Activated CD4-positive, alpha-beta memory T cell treated with anti-CD3 and anti-CD28 coated beads, Interleukin-2, amount 10 ng/mL, durations not matched to agents 7 days and 5 days (primary cell): ENCODE data around the gene GNG11. TPM values are rescaled to one million over a fixed set of nuclear protein-coding genes. Genes with fewer than 3 reads are reported as not detected.
"Not testable (repeated sequence)": the region's sequence is repeated elsewhere in the genome, so short reads cannot be mapped to it uniquely, and the experiment has no call there.

Source experiments
- CTCF ChIA-PET: fragments of 350-600 bp; sonication (Branson Sonifier 250); formaldehyde crosslinking; loops from one replicate; lab custom pipeline; 2021; ENCODE audit warnings: antibody characterized with exemption, inconsistent platforms; lab: Charles Lee
- POLR2A ChIA-PET: fragments of 350-600 bp; sonication (Branson Sonifier 250); formaldehyde crosslinking; loops from one replicate; lab custom pipeline; 2021; ENCODE audit warnings: antibody characterized with exemption; lab: Charles Lee
- DNase-seq: peaks from one replicate; pipeline ENCODE4 v3.0.0-alpha.2; 2020
- H3K27ac Mint-ChIP-seq: one replicate; pipeline ENCODE4 v1.8.0; 2021; ENCODE audit warnings: mild to moderate bottlenecking, mixed read lengths
- H3K27me3 Mint-ChIP-seq: one replicate; pipeline ENCODE4 v1.8.0; 2021; ENCODE audit warnings: mixed read lengths
- H3K36me3 Mint-ChIP-seq: one replicate; pipeline ENCODE4 v1.8.0; 2021; ENCODE audit warnings: low read depth, mixed read lengths
- H3K4me1 Mint-ChIP-seq: one replicate; pipeline ENCODE4 v1.8.0; 2021; ENCODE audit warnings: mixed read lengths
- H3K4me3 Mint-ChIP-seq: one replicate; pipeline ENCODE4 v1.8.0; 2021; ENCODE audit warnings: mild to moderate bottlenecking, mixed read lengths
- H3K9me3 Mint-ChIP-seq: one replicate; pipeline ENCODE4 v1.8.0; 2021; ENCODE audit warnings: mixed read lengths
- total RNA-seq, 2 experiments: library from RNA; stranded (reverse); gene quantifications; one replicate each; pipeline ENCODE4 v1.2.3, GENCODE V29; 2021

The GNG11 gene
- total RNA-seq, 2 experiments from 2014 or later = not detected

- H3K4me3 Mint-ChIP-seq, H3K9me3 Mint-ChIP-seq, POLR2A ChIA-PET, H3K27ac Mint-ChIP-seq, H3K4me1 Mint-ChIP-seq, H3K36me3 Mint-ChIP-seq, CTCF ChIA-PET, DNase-seq: not testable (repeated sequence)
- H3K27me3 Mint-ChIP-seq = peaks cover 17% of the 10 kb centered on the region
Measured at GRCh38 chr7:93916315-93916714, 5.2 kb upstream of the GNG11 start.

GRCh38 chr7:93920496-93921182 is 896 bp upstream of the GNG11 start:
- POLR2A ChIA-PET = interaction anchor here (1.5 kb wide), 1 partner anchor 20 kb away, joined by 6 read pairs; no protein-coding TSS in a partner anchor
- no peak for DNase-seq
- no peaks in the 10 kb centered on the region for H3K9me3 Mint-ChIP-seq
- H3K27ac Mint-ChIP-seq = no peak overlapping the region
- H3K4me3 Mint-ChIP-seq = no peak overlapping the region
- no peaks in the 10 kb centered on the region for H3K36me3 Mint-ChIP-seq
- CTCF ChIA-PET = no interaction called here
- peaks cover 8% of the 10 kb centered on the region for H3K4me1 Mint-ChIP-seq
- peaks cover 32% of the 10 kb centered on the region for H3K27me3 Mint-ChIP-seq

GRCh38 chr7:93921186-93921585 is 349 bp upstream of the GNG11 start:
- Mint-ChIP-seq H3K36me3 (no peaks in the 10 kb centered on the region), H3K27me3 (peaks cover 32% of the 10 kb centered on the region), H3K27ac (no peak overlapping the region), H3K4me3 (peak overlapping the region; percentile 59), H3K9me3 (no peaks in the 10 kb centered on the region), H3K4me1 (peaks cover 8% of the 10 kb centered on the region)
- CTCF ChIA-PET = no interaction called here
- no peak for DNase-seq
- POLR2A ChIA-PET = interaction anchor here (1.5 kb wide), 1 partner anchor 20 kb away, joined by 6 read pairs; no protein-coding TSS in a partner anchor

GRCh38 chr7:93923296-93923695 is 1.8 kb downstream of the GNG11 start:
- peaks cover 8% of the 10 kb centered on the region for H3K4me1 Mint-ChIP-seq
- no peaks in the 10 kb centered on the region for H3K36me3 Mint-ChIP-seq
- POLR2A ChIA-PET = no interaction called here
- DNase-seq = no peak
- H3K27me3 Mint-ChIP-seq = peaks cover 32% of the 10 kb centered on the region
- H3K4me3 Mint-ChIP-seq = no peak overlapping the region
- CTCF ChIA-PET = no interaction called here
- H3K9me3 Mint-ChIP-seq = no peaks in the 10 kb centered on the region
- H3K27ac Mint-ChIP-seq = no peak overlapping the region

GRCh38 chr7:93923942-93924341 is 2.4 kb downstream of the GNG11 start:
- Mint-ChIP-seq H3K9me3 (no peaks in the 10 kb centered on the region), H3K4me1 (peaks cover 8% of the 10 kb centered on the region), H3K27me3 (peaks cover 32% of the 10 kb centered on the region), H3K27ac (no peak overlapping the region), H3K4me3 (no peak overlapping the region), H3K36me3 (no peaks in the 10 kb centered on the region)
- CTCF ChIA-PET = no interaction called here
- no peak for DNase-seq
- POLR2A ChIA-PET = no interaction called here

- no peak overlapping the region for H3K4me3 Mint-ChIP-seq
- CTCF ChIA-PET = no interaction called here
- H3K9me3 Mint-ChIP-seq = no peaks in the 10 kb centered on the region
Measured at GRCh38 chr7:93926800-93927199, 5.3 kb downstream of the GNG11 start.

GRCh38 chr7:93927585-93927984 is 6.0 kb downstream of the GNG11 start:
- DNase-seq = no peak
- Mint-ChIP-seq H3K36me3 (no peaks in the 10 kb centered on the region), H3K27ac (no peak overlapping the region), H3K9me3 (no peaks in the 10 kb centered on the region), H3K27me3 (peaks cover 28% of the 10 kb centered on the region), H3K4me3 (no peak overlapping the region), H3K4me1 (no peaks in the 10 kb centered on the region)
- CTCF ChIA-PET = no interaction called here
- POLR2A ChIA-PET = no interaction called here

More at GRCh38 chr7:93926800-93927199, 5.3 kb downstream of the GNG11 start:
- Mint-ChIP-seq H3K4me1 (peaks cover 2% of the 10 kb centered on the region), H3K27me3 (peaks cover 30% of the 10 kb centered on the region), H3K27ac (no peak overlapping the region), H3K36me3 (no peaks in the 10 kb centered on the region)
- POLR2A ChIA-PET = no interaction called here
- DNase-seq = no peak

GRCh38 chr7:93931655-93932054 is 10.1 kb downstream of the GNG11 start:
- ChIA-PET POLR2A (no interaction called here), CTCF (no interaction called here)
- no peak for DNase-seq

GRCh38 chr7:93933156-93933555 is 11.6 kb downstream of the GNG11 start:
- Mint-ChIP-seq H3K36me3 (no peaks in the 10 kb centered on the region), H3K27me3 (peaks cover 9% of the 10 kb centered on the region), H3K9me3 (no peaks in the 10 kb centered on the region), H3K4me1 (no peaks in the 10 kb centered on the region), H3K4me3 (no peak overlapping the region), H3K27ac (no peak overlapping the region)
- no peak for DNase-seq
- POLR2A ChIA-PET = no interaction called here
- CTCF ChIA-PET = no interaction called here

More at GRCh38 chr7:93931655-93932054, 10.1 kb downstream of the GNG11 start:
- H3K4me3 Mint-ChIP-seq = no peak overlapping the region
- H3K27ac Mint-ChIP-seq = no peak overlapping the region
- no peaks in the 10 kb centered on the region for H3K9me3 Mint-ChIP-seq
- H3K4me1 Mint-ChIP-seq = no peaks in the 10 kb centered on the region
- no peaks in the 10 kb centered on the region for H3K36me3 Mint-ChIP-seq
- H3K27me3 Mint-ChIP-seq = peaks cover 9% of the 10 kb centered on the region

- Mint-ChIP-seq H3K4me3 (no peak overlapping the region), H3K27ac (no peak overlapping the region), H3K9me3 (no peaks in the 10 kb centered on the region), H3K36me3 (no peaks in the 10 kb centered on the region), H3K4me1 (no peaks in the 10 kb centered on the region), H3K27me3 (peaks cover 12% of the 10 kb centered on the region)
- ChIA-PET POLR2A (no interaction called here), CTCF (no interaction called here)
- DNase-seq = no peak
Measured at GRCh38 chr7:93935102-93935501, 13.6 kb downstream of the GNG11 start.

- Mint-ChIP-seq H3K9me3 (no peaks in the 10 kb centered on the region), H3K27ac (no peak overlapping the region), H3K4me3 (no peak overlapping the region), H3K27me3 (peaks cover 12% of the 10 kb centered on the region), H3K4me1 (no peaks in the 10 kb centered on the region), H3K36me3 (no peaks in the 10 kb centered on the region)
- CTCF ChIA-PET = no interaction called here
- no peak for DNase-seq
- POLR2A ChIA-PET = no interaction called here
Measured at GRCh38 chr7:93937818-93938217, 16.3 kb downstream of the GNG11 start.

GRCh38 chr7:93938293-93938692 is 16.8 kb downstream of the GNG11 start:
- H3K4me3 Mint-ChIP-seq = no peak overlapping the region
- ChIA-PET CTCF (no interaction called here), POLR2A (no interaction called here)
- H3K9me3 Mint-ChIP-seq = no peaks in the 10 kb centered on the region
- DNase-seq = no peak
- H3K36me3 Mint-ChIP-seq = no peaks in the 10 kb centered on the region
- H3K27ac Mint-ChIP-seq = no peak overlapping the region
- H3K27me3 Mint-ChIP-seq = peaks cover 12% of the 10 kb centered on the region
- H3K4me1 Mint-ChIP-seq = no peaks in the 10 kb centered on the region

- ChIA-PET CTCF (no interaction called here), POLR2A (interaction anchor here (1.8 kb wide), 1 partner anchor 20 kb away, joined by 6 read pairs; the partner anchor contains the start of gene GNG11)
Measured at GRCh38 chr7:93941945-93942344, 20.4 kb downstream of the GNG11 start.

More at GRCh38 chr7:93941945-93942344, 20.4 kb downstream of the GNG11 start:
- no peaks in the 10 kb centered on the region for H3K36me3 Mint-ChIP-seq
- no peak overlapping the region for H3K27ac Mint-ChIP-seq
- H3K27me3 Mint-ChIP-seq = peaks cover 18% of the 10 kb centered on the region
- no peak overlapping the region for H3K4me3 Mint-ChIP-seq
- no peaks in the 10 kb centered on the region for H3K4me1 Mint-ChIP-seq
- DNase-seq = no peak
- no peaks in the 10 kb centered on the region for H3K9me3 Mint-ChIP-seq
